HepG2 (cell line): Measurements from ENCODE around the gene CEP128.

ENCODE experiments used
- ATAD3A ChIP-seq: sonication (generic); formaldehyde crosslinking; IDR thresholded peaks from 2 replicates; pipeline ENCODE4 v1.4.0; 2020; ENCODE audit warnings: missing genetic modification reagents
- POLR2AphosphoS2 ChIP-seq: IDR thresholded peaks from 2 replicates; pipeline ENCODE4 v1.6.1; 2011; ENCODE audit warnings: low read depth, low read length, improper control_type of control experiment
- POLR2AphosphoS5 ChIP-seq: IDR thresholded peaks from 2 replicates; pipeline ENCODE4 v1.6.1; 2012; ENCODE audit warnings: low read depth, low read length
- POLR2G ChIP-seq: fragments of 200-400 bp; formaldehyde crosslinking; IDR thresholded peaks from 2 replicates; pipeline ENCODE4 v1.6.1; 2018; ENCODE audit warnings: mild to moderate bottlenecking, low read depth, low read length, moderate library complexity
- ZBTB20 ChIP-seq: sonication (generic); formaldehyde crosslinking; IDR thresholded peaks from 2 replicates; pipeline ENCODE4 v1.8.1; 2023; ENCODE audit warnings: missing genetic modification reagents, low read depth, mild to moderate bottlenecking, borderline replicate concordance
- ZSCAN30 ChIP-seq: sonication (generic); formaldehyde crosslinking; IDR thresholded peaks from 2 replicates; pipeline ENCODE4 v1.5.0; 2020; ENCODE audit warnings: mild to moderate bottlenecking, missing genetic modification reagents
- TF ChIP-seq, protein P1 (sequence below): sonication (generic); formaldehyde crosslinking; IDR thresholded peaks from 2 replicates; pipeline ENCODE4 v1.4.0; 2020; ENCODE audit warnings: mild to moderate bottlenecking, missing genetic modification reagents
- TF ChIP-seq, protein P2 (sequence below): sonication (generic); formaldehyde crosslinking; IDR thresholded peaks from 2 replicates; pipeline ENCODE4 v1.5.0; 2020; ENCODE audit warnings: mild to moderate bottlenecking, missing genetic modification reagents, moderate library complexity

DNA sequence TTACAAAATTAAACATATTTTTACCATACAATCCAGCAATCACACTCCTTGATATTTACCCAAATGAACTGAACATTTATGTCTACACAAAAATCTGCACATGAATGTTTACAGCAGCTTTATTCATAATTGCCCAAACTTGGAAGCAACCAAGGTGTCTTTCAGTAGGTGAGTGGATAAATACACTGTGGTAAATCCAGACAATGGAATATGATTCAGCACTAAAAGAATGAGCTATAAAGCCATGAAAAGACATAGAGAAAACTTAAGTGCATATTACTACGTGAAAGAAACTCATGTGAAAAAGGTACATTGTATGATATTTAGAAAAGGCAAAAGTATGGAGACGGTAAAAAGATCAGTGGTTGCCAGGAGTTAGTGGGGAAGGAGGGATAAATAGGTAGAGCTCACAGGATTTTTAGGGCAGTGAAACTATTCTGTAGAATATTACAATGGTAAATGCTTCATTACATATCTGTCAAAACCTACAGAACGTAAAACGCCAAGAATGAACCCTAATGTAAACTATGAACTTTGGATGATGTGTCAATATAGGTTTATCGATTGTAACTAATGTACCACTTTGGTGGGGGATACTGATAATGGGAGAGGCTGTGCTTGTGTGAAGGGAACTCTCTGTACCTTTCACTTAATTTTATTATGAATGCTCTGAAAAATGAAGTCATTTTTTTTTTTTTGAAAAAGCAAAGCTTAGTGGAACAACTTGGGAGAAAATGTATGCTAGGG lies 295.7 kb downstream of the CEP128 start:
- TF ChIP-seq, protein P1, sequence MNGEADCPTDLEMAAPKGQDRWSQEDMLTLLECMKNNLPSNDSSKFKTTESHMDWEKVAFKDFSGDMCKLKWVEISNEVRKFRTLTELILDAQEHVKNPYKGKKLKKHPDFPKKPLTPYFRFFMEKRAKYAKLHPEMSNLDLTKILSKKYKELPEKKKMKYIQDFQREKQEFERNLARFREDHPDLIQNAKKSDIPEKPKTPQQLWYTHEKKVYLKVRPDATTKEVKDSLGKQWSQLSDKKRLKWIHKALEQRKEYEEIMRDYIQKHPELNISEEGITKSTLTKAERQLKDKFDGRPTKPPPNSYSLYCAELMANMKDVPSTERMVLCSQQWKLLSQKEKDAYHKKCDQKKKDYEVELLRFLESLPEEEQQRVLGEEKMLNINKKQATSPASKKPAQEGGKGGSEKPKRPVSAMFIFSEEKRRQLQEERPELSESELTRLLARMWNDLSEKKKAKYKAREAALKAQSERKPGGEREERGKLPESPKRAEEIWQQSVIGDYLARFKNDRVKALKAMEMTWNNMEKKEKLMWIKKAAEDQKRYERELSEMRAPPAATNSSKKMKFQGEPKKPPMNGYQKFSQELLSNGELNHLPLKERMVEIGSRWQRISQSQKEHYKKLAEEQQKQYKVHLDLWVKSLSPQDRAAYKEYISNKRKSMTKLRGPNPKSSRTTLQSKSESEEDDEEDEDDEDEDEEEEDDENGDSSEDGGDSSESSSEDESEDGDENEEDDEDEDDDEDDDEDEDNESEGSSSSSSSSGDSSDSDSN (CRISPR knock-in tag) = no peak
- no peak for TF ChIP-seq ATAD3A (CRISPR knock-in tag)
- no peak for TF ChIP-seq POLR2AphosphoS5
- no peak for TF ChIP-seq POLR2G
- TF ChIP-seq ZBTB20 (CRISPR knock-in tag) = no peak; the same call in 1 of the 2 replicates
- TF ChIP-seq, protein P2, sequence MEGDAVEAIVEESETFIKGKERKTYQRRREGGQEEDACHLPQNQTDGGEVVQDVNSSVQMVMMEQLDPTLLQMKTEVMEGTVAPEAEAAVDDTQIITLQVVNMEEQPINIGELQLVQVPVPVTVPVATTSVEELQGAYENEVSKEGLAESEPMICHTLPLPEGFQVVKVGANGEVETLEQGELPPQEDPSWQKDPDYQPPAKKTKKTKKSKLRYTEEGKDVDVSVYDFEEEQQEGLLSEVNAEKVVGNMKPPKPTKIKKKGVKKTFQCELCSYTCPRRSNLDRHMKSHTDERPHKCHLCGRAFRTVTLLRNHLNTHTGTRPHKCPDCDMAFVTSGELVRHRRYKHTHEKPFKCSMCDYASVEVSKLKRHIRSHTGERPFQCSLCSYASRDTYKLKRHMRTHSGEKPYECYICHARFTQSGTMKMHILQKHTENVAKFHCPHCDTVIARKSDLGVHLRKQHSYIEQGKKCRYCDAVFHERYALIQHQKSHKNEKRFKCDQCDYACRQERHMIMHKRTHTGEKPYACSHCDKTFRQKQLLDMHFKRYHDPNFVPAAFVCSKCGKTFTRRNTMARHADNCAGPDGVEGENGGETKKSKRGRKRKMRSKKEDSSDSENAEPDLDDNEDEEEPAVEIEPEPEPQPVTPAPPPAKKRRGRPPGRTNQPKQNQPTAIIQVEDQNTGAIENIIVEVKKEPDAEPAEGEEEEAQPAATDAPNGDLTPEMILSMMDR = no peak
- no peak for TF ChIP-seq ZSCAN30
- TF ChIP-seq POLR2AphosphoS2 = no peak
